HG02798 (cell line): Measurements from ENCODE around the gene HIVEP3.
"Not testable (repeated sequence)": the region's sequence is repeated elsewhere in the genome, so short reads cannot be mapped to it uniquely, and the experiment has no call there.

Experiments
- ATAC-seq: cut with Tn5 transposase; IDR thresholded peaks from one replicate; pipeline ENCODE4 v1.9.1; 2021; ENCODE audit warnings: mild to moderate bottlenecking; ENCODE audit not compliant: unreplicated experiment, poor library complexity

The HIVEP3 gene

DNA sequence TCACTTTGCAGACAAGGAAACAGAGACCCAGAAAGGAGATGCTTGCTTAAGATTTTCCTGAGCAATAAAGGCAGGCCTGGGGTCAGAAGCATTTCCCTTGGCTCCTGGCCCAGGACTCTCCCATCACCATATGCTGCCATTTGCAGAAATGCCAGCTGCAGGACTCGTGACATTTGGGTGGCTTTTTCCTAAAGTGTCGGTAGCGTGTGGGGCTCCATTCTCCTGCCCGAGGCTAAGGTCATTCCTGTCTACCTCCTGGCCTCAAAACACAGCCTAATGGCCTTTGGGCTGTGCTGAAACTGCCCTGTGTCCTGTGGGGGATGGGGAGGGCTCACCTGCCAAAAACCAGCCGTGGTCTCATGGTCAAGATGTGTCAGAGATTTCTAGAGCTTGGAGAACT is 218.1 kb downstream of the HIVEP3 start:
- no peak for ATAC-seq

DNA sequence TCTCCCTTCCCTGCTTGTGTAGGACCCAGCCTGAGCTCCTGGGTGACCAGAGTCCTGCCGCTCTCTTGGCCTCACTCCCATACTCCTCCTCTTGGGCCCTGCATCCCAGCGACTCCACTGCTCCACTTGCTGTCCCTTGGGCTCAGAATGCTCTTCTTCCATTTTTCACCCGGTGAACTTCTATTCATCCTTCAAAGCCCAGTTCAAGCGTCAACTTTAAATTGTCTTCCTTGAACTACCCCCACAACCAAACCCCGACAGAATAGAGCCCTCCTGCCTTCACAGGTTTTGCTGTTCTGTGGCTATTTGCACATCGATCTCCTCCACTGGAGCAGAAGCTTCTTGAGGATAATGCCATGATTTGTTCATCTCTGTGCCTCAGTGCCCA is 218.9 kb downstream of the HIVEP3 start:
- no peak for ATAC-seq

DNA sequence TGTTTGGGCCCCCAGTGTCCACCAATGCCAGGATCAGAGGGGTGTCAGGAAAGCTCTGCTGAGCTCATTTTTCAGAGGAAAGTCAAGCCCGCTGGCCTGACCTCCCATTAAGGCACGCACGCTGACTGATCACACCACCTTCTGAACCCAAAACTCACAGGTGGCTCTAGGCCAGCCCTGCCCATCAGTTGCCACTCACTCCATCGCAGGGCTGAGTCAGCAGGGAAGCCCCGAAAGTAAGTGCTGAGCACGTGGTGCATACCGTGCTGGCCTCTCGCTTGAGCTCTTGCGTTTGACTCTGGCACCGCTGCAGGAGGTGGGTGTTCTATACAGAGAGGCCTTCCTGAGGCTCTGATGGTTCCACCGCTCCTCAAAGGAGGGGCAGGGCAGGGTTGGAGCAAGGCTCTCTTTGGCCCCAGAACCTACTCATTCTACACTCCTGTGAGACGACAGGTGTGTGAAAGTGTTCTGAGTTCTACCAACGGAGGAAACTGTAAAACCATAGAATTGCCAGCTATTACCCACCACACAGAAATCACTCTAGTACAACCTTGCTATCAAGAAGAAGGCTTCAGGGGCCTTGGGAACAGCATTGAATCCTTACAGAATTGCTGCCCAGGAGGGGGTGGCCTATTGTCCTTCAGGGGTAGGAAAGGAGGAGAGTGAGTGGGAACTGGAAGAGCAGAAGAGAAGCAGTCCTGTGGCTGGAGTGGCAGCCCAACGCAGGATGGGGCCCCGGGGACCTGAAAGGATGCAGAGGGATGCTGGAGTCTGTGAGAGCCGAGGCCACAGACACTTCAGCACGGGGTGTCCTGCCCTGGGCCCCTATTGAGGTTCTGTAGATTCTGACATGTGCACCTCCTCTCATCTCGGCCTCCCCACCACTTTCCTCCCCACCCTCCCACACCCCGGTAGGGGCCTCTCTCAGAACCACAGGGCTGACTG is 219.5 kb downstream of the HIVEP3 start:
- peak; percentile 95 for ATAC-seq

DNA sequence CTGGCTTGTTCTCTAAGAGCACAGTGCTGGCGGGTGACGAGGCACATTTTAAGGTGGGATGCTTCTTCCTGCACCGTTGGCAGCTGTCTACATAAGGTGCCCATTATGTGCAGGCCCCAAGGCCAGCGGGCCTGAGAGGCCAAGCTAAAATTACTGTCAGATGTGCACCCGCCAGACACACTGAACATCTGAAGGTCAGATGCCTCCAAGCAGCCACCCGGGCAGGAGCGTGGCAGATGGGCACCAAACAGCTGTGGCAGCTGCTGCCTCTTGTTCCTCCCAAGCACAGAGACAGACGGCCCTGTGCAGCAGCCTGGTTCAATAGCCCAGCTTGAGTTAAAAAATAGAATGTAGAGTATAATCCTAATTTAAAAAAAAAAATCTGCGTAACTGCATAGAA is 222.3 kb downstream of the HIVEP3 start:
- no peak for ATAC-seq

DNA sequence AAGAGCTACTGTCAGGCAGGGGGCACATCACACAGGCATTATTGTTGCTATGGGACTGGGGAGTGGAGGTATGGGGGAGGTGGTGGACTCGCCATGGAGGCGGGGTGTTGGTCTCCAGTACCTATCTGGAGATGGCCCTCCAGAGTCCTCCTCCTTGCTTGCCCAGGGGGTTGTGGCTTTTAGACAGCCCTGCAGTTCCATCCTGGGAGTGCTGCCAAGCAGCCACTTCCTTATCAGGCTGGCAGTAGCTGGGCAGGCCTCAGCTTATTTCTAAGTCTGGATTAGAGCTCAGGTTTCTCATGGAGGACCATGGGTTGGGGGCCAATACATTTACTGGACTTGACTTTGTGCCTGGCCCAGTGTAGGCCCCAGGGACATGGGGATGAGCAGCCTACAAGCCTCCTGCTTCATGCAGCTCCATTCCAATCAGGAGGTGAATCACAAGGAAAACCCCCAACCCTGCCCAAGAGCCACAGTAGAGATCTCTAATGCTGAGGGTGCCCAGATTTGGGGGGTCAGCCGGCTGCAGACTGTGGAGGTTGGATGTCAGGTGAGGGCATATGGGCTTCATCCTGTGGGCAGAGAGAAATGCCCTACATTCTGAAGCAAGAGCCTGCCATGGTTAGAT is 223.5 kb downstream of the HIVEP3 start:
- ATAC-seq = no peak

DNA sequence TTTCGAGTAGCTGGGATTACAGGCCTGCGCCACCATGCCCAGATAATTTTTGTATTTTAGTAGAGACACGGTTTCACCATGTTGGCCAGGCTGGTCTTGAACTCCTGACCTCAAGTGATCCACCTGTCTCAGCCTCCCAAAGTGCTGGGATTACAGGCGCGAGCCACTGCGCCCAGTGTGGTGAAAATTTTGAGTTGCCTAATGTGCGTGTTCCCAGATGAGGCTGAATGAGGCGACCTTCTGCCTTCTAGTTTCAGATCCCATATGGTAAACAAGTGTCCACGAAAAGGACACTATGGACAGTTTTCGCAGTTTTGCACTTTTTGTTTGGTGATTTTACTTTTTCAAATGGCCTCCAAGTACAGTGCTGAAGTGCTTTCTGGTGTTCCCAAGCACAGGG is 226.8 kb downstream of the HIVEP3 start:
- not testable (repeated sequence) for ATAC-seq

DNA sequence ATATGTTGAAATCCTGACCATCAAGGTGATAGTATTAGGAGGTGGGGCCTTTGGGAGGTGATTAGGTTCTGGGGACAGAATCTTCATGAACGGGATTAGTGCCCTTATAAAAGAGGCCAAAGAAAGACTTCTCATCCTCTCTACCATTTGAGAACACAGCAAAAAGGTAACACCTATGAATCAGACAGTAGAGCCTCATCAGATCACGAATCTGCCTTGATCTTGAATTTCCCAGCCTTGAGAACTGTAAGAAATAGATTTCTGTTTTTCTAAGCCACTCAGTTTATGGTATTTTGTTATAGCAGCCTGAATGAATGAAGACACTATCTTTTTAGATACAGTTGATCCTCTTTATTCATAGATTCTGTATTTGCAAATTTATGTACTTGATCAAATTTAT is 227.3 kb downstream of the HIVEP3 start:
- no peak for ATAC-seq

DNA sequence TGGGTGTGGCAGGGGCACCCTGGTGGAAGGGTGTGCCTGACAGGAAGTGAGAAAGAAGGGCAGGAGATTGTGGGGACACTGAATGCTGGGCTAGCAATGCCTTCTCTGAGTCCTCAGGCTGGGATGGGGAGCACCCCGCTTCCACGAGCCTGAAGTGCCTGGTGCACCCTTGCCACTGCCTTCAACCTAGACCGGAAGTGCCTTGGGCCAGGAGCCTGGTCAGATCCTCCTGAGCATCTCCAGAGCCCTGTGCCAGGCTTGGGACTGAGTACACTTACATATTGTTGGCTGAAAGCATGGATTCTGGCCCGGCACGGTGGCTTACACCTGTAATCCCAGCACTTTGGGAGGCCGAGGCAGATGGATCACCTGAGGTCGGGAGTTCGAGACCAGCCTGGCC is 228.4 kb downstream of the HIVEP3 start:
- no peak for ATAC-seq

DNA sequence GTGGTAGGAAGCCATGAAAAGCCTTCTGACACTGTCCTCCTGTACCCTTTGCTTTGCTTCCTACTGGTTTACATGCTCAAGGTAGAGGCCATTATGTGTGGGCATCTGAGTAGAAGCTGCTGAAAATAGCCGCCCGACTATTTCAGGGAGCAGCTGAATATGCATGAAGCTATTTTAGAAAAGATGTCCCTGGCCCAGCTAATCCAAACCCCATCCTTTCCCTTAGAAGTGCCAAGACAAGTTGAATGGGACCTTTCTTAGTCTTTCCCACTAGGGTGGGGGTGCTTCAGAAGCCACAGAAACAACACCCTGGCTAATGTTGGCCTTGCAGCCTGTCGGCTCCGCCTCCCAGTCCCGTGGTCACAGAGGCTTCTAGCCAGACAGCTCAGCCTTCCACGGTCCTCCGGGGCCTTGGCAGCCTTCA is 229.2 kb downstream of the HIVEP3 start:
- ATAC-seq = no peak

DNA sequence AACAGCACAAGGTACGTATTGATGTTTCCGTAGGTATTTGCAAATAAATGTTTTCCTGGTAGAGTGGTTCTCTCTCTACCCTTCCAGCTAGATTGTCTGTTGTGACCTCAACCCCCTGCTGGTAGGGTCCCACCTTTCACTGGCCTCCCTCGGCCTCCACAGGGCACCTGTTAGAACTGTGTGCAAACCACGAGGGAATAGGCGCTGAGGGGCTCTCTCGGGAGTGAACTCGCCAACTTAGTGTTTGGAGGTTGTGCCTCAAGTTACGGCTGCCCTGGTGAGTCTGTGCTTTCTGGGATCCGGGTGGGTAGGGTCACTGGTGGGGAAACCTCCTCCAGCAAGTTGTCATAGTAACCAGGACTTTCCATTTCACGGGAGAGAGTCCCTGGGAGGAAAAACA is 229.6 kb downstream of the HIVEP3 start:
- no peak for ATAC-seq

DNA sequence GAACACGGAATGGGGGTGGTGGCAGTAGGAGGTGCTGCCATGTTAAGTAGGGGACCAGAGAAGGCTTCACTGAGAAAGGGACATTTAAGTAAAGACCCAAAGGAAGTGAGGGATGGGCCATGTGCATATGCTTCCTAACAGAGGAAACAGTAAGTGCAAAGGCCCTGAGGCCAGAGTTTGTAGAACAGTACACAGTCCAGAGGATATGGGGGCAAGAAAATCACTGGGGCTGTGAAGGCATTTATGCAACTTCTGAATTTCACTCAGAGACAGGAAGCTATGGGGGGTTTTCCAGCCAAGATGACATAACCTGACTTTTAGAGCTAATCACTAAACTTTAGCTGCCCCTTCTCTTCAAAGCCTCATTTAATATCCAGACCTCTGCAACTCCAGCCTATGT is 231.7 kb downstream of the HIVEP3 start:
- no peak for ATAC-seq

DNA sequence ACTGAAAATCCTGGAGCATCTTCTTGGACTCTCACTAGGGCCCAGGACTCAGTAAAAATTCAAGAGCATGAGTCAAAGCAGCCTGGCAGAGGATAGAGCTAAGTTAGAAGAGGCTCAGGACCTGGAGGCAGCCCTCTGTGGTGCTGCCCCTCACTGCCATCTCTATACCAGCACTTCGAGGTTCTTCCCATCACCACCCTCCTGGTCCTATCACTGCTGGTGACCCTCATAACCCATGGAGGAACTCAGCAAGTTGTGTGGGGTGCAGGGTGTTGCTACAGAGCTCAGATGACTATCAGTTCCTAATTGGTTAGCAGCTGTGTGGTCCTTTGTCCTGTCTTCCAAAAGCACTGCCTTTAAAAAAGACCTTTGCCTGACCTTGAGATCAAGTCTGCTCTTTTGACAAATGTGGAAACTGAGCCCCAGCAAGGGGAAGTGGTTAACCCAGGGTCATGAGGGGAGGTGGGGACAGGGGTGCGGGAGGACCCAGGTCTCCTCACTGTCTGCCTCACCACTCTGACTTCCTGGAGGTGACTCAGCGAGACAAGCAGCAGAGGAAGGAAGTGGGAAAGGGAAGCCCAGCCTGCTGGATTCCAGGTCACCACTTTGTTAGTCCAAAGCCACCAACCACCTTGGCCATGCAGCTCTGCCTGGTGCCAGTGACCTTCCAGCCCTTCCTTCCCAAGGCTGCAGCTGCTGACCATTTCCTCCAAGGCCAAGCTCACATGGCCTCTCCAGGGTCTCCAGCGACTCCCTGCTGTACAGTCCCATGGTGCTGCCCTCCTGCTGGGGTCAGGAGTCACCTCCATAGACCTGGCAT is 234.8 kb downstream of the HIVEP3 start:
- no peak for ATAC-seq

DNA sequence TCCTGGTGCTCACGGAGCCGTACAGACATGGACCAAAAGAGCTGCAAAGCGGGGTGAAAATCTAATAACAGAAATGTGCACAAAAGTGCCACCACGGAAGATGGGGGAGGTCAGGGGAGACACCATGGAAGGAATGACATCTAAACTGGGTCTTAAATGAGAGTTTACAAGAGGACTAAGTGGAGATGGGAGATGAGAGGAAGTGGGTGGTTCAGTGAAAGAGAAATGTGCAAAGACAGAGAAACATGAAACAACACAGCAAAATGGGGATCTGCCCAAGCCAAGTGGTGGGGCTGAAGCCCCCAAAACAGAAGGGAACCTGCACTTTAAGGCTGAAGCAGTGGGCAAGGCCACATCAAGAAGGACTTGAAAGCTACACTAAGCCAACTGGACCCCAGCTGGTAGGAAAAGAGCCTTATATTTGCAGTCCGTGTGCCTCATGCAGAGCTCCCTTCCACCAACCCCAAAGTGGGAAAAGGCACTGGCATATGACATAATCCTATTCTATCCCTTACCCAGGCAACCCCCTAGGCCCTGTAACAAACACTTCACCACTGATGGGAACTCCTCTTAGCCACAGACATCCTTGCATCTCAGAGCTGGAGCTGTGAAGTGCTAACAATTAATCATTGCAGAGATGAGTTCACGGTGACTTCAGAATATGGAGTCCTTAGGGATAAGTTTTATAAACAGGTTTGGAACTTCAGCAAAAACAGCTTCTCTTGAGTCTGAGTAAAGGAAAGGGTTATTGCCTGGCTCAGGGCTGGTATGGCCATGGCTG is 235.7 kb downstream of the HIVEP3 start:
- no peak for ATAC-seq

DNA sequence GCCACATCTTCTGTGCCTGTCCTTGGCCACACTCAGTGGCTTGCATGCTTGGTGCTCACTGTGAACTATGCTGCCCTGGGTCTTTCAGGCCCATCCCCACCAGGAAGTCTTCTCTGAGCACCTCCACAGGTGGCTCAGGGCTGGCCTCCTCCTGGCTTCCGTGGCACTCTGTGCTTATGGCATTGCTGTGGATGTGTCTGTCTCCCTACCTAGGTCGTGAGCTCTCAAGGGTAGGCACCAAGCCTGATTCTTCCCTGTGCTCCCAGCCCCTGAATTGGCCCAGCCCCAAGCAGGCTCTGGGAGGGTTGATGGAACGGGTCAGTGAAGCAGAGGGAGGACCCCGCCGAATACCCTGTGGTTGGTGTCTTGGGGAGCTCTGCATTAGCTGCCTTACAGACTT is 236.6 kb downstream of the HIVEP3 start:
- ATAC-seq = no peak

DNA sequence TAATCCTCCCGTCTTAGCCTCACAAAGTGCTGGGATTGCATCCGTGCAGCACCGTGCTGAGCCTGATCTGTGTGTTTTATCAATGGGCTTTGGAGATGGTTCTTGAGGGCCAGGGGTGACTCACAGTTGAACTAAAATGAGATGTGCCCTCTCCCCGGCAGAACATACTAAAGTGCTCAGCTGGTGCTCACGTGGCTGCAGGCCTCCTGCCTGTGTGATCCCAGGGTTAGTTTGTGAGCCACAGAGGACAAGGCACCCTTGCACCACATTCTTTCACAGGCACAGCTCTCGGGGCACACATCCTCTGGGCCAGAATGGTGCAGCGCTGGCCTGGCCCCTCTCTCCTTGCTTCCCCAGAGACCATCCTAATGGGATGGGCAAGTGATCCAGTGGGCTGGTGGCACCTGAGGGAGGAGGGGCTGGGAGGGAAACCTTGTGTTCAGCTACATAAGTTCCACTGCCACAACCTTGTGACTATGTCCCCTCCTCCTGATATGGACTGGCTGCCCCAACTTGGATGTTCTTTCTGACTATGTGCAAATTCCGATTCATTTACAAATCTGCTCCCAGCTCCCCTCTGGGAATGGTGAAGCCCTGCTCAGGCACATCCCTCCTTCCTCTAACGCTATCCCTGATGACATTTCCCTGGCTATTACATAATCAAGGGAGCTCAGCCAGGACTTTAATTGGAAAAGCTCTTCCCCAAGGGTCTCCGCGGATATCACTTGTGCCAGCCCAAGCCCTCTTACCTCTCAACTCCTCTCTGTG is 237.2 kb downstream of the HIVEP3 start:
- ATAC-seq = no peak

DNA sequence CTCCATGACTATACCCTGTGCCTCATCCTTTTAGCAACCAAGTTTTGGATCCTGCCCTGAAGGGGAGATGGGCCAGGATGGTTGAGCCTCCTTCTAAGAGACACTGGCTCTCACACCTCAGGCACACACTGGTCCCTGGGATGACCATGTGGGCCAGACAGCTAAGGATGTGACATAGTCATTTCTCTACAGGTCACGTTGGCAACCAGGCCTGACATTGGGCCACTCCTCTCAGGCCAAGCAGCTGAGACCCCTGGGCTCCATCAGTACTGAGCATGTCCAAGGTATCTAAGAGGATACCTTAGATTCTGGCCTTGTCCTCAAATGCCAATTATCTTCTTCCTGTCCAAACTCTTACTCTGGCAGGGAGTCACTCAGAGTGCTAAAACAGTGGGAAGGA is 238.7 kb downstream of the HIVEP3 start:
- ATAC-seq = no peak

DNA sequence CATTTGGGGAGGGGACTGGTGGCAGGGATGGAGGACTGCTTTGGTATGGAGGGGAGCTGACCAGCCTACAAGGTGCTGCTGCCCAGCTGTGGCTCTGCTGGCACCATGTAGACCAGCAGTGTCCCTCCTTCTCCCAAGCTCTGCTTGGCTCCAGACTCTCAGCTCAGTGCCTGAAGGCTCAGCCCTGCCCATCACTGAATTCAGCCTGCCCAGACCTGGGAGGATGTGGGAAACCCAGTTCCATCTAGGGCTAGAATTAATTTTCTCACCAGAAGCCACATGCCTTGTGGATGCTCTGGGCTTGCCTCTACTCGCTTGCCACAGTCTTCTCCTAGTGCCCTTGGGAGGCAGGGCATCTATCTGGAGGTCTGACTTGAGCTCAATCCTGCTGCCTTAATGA is 239.2 kb downstream of the HIVEP3 start:
- ATAC-seq = no peak

DNA sequence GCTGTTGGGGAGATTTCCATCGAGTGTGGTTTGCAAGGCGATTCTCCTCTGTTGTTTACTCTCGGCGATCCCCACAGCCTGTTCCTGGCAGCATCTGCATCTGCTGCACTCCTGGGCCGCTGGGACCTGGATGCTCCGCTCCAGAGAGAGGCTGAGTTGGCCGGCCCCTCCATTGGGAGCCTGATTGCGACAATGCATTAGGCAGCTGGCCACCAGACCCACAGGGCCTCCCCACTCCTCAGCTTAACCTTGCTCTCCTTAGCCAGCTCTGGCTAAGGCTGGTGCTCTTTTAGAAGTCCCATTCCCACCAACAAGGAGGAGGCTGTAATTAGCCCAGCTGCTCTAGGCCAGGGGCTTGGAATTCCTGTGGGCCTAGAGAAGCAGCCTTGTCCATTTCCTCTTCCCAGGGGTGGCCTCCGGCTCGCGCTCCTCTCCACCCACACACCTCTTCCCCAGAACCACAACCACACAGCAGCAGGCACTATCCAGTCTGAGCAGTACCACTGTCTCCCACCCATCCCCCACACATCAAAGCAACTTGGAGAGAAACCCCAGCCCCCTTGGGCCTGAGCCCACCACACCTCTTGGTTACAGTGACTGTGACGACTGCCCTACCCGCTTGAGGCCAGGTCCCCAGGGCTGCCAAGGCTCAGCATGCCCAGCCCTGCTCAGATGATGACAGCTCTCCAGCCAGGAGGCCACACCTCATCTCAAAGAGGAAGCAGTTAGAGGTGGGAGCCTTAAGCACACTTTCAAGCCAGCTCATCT is 240.4 kb downstream of the HIVEP3 start:
- ATAC-seq = peak; percentile 54

DNA sequence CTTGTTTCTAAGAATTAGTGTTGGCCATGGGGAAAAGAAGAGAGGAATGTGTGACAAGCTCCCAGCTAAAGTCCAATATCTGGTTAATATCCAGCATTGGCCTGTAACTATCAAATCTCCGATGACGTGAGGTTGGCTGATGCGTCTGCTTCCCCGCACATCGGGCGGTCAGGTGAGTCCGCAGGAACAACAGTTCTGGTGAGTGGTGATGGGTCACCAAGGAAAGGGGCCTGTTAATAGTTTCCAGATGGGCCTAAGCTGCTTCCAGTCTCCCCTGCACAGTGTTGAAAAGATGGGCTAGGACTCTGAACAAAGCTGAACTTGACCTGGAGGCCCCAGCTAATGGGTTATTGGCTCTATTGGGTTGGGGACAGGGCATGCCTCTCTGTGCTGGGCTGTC is 241.1 kb downstream of the HIVEP3 start:
- no peak for ATAC-seq
